Skeletal muscle tissue (tissue), 4 donors: ENCODE measurements around the gene ARID5B. TPM values are rescaled to one million over a fixed set of nuclear protein-coding genes. Genes with fewer than 3 reads are reported as not detected.
A peak's percentile ranks its signal among the peaks of the same experiment; 100 is the strongest.

Experiments
- H3K27ac ChIP-seq: one replicate; pipeline ENCODE4 v1.7.0; 2013; ENCODE audit warnings: mild to moderate bottlenecking, low read depth, low read length, inconsistent platforms
- H3K27me3 ChIP-seq, 3 donors: one replicate each; pipeline ENCODE4 v1.7.0; 2013; ENCODE audit warnings: low read length in 3 of 3; ENCODE audit not compliant: control insufficient read depth in 3 of 3, insufficient read depth in 3 of 3
- H3K36me3 ChIP-seq, 3 donors: one replicate each; pipeline ENCODE4 v1.7.0; 2013; ENCODE audit warnings: low read length in 3 of 3; ENCODE audit not compliant: control insufficient read depth in 3 of 3, insufficient read depth in 3 of 3
- H3K4me1 ChIP-seq, 3 donors: one replicate each; pipeline ENCODE4 v1.7.0; 2013; ENCODE audit warnings: low read length in 3 of 3, mild to moderate bottlenecking in 3 of 3; ENCODE audit not compliant: control insufficient read depth in 3 of 3, insufficient read depth in 3 of 3
- H3K4me3 ChIP-seq, 3 donors: one replicate each; pipeline ENCODE4 v1.7.0; 2013; ENCODE audit warnings: low read length in 3 of 3
- H3K9ac ChIP-seq, 3 donors: one replicate each; pipeline ENCODE4 v1.7.0; 2013; ENCODE audit warnings: low read length in 3 of 3, mild to moderate bottlenecking in 3 of 3, moderate library complexity in 2 of 3, low read depth in 1 of 3
- H3K9me3 ChIP-seq, 3 donors: one replicate each; pipeline ENCODE4 v1.7.0; 2013; ENCODE audit warnings: low read length in 3 of 3; ENCODE audit not compliant: control insufficient read depth in 3 of 3
- total RNA-seq: library from RNA; depleted of rRNA; stranded (reverse); fragments of >200 nt; gene quantifications from one replicate; pipeline ENCODE4 v1.2.3, GENCODE V29; 2014
- donor health status: Osteomylitis.

The ARID5B gene
- total RNA-seq, 1 donor from 2014 or later = 27.7 TPM

- H3K9ac ChIP-seq = no peak overlapping the region
- no peak overlapping the region for H3K4me3 ChIP-seq
- H3K27ac ChIP-seq = peak overlapping the region; percentile 96
- H3K9me3 ChIP-seq = no peaks in the 10 kb centered on the region
- peaks cover 5 to 35% (median 31%) of the 10 kb centered on the region in 3 donors for H3K36me3 ChIP-seq
- H3K27me3 ChIP-seq = no peaks in the 10 kb centered on the region
- peaks cover 66 to 76% (median 69%) of the 10 kb centered on the region in 3 donors for H3K4me1 ChIP-seq
These were observed 157.4 kb downstream of the ARID5B start for GRCh38 chr10:62058896-62059216.

- Histone ChIP-seq H3K27me3 (no peaks in the 10 kb centered on the region), H3K9me3 (no peaks in the 10 kb centered on the region), H3K4me3 (peak overlapping the region in 1 of 3 donors; percentile 4), H3K27ac (peak overlapping the region; percentile 96), H3K4me1 (peaks cover 66 to 76% (median 68%) of the 10 kb centered on the region in 3 donors), H3K9ac (no peak overlapping the region), H3K36me3 (peaks cover 5 to 35% (median 29%) of the 10 kb centered on the region in 3 donors)
These were observed 157.9 kb downstream of the ARID5B start for GRCh38 chr10:62059217-62059920.

- Histone ChIP-seq H3K36me3 (peaks cover 7 to 44% (median 35%) of the 10 kb centered on the region in 3 donors), H3K4me1 (peaks cover 46 to 59% (median 50%) of the 10 kb centered on the region in 3 donors), H3K4me3 (no peak overlapping the region), H3K9ac (no peak overlapping the region), H3K9me3 (no peaks in the 10 kb centered on the region), H3K27me3 (no peaks in the 10 kb centered on the region), H3K27ac (peak overlapping the region; percentile 6)
These were observed 160.5 kb downstream of the ARID5B start for GRCh38 chr10:62062028-62062427.

- Histone ChIP-seq H3K9ac (no peak overlapping the region), H3K4me1 (peaks cover 43 to 57% (median 44%) of the 10 kb centered on the region in 3 donors), H3K9me3 (no peaks in the 10 kb centered on the region), H3K36me3 (peaks cover 9 to 43% (median 41%) of the 10 kb centered on the region in 3 donors), H3K27ac (no peak overlapping the region), H3K27me3 (no peaks in the 10 kb centered on the region), H3K4me3 (no peak overlapping the region)
These were observed 161.4 kb downstream of the ARID5B start for GRCh38 chr10:62062752-62063512.

- H3K4me3 ChIP-seq = no peak overlapping the region
- peak overlapping the region; percentile 36 for H3K27ac ChIP-seq
- H3K9ac ChIP-seq = no peak overlapping the region
- peaks cover 40 to 50% (median 40%) of the 10 kb centered on the region in 3 donors for H3K4me1 ChIP-seq
- H3K36me3 ChIP-seq = peaks cover 9 to 40% (median 37%) of the 10 kb centered on the region in 3 donors
- H3K9me3 ChIP-seq = no peaks in the 10 kb centered on the region
- H3K27me3 ChIP-seq = no peaks in the 10 kb centered on the region
These were observed 162.4 kb downstream of the ARID5B start for GRCh38 chr10:62063795-62064472.

- H3K27me3 ChIP-seq = no peaks in the 10 kb centered on the region
- peaks cover 10 to 40% (median 29%) of the 10 kb centered on the region in 3 donors for H3K36me3 ChIP-seq
- H3K27ac ChIP-seq = peak overlapping the region; percentile 10
- H3K4me1 ChIP-seq = peaks cover 36 to 48% (median 40%) of the 10 kb centered on the region in 3 donors
- H3K9me3 ChIP-seq = no peaks in the 10 kb centered on the region
- H3K4me3 ChIP-seq = no peak overlapping the region
- no peak overlapping the region for H3K9ac ChIP-seq
These were observed 166.1 kb downstream of the ARID5B start for GRCh38 chr10:62067560-62067959.

- Histone ChIP-seq H3K4me1 (peaks cover 38 to 55% (median 46%) of the 10 kb centered on the region in 3 donors), H3K36me3 (peaks cover 11 to 40% (median 29%) of the 10 kb centered on the region in 3 donors), H3K27ac (peak overlapping the region; percentile 75), H3K9me3 (no peaks in the 10 kb centered on the region), H3K9ac (no peak overlapping the region), H3K27me3 (no peaks in the 10 kb centered on the region), H3K4me3 (no peak overlapping the region)
These were observed 167.0 kb downstream of the ARID5B start for GRCh38 chr10:62068464-62068863.

GRCh38 chr10:62069452-62070178 lies 168.1 kb downstream of the ARID5B start:
- Histone ChIP-seq H3K9ac (peak overlapping the region; percentile 11 to 40 (median 22)), H3K9me3 (no peaks in the 10 kb centered on the region), H3K27ac (peak overlapping the region; percentile 75), H3K4me1 (peaks cover 41 to 50% (median 45%) of the 10 kb centered on the region in 3 donors), H3K36me3 (peaks cover 11 to 44% (median 29%) of the 10 kb centered on the region in 3 donors), H3K4me3 (peak overlapping the region; percentile 0 to 26 (median 15)), H3K27me3 (no peaks in the 10 kb centered on the region)

GRCh38 chr10:62071846-62072281 lies 170.4 kb downstream of the ARID5B start:
- no peak overlapping the region for H3K4me3 ChIP-seq
- H3K27ac ChIP-seq = peak overlapping the region; percentile 32
- H3K9ac ChIP-seq = no peak overlapping the region
- H3K4me1 ChIP-seq = peaks cover 63 to 71% (median 66%) of the 10 kb centered on the region in 3 donors
- H3K27me3 ChIP-seq = no peaks in the 10 kb centered on the region
- peaks cover 15 to 30% (median 20%) of the 10 kb centered on the region in 3 donors for H3K36me3 ChIP-seq
- no peaks in the 10 kb centered on the region for H3K9me3 ChIP-seq
